ENCODE data around the gene ANO2.

Gene ANO2

DNA sequence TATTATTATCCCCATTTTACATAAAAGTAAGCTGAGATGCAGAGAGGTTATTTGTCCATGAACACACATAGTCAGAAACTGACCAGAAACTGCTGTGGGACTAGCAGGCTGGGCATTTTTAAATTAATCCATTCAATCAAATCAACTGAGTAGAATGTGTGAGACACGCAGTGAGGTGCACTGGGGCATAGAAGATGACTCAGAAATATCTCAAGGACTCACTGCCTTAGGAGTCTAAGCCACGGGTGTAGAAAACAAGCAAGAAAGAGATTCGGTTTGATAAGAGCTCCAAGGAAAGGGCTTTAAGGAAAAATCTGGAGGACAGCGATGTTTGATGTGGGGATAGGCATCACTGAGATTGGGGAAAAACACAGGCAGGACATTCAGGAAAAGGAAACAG lies 127.8 kb downstream of the ANO2 start:
- no peak for DNase-seq (ENCODE audit: low read depth)

DNA sequence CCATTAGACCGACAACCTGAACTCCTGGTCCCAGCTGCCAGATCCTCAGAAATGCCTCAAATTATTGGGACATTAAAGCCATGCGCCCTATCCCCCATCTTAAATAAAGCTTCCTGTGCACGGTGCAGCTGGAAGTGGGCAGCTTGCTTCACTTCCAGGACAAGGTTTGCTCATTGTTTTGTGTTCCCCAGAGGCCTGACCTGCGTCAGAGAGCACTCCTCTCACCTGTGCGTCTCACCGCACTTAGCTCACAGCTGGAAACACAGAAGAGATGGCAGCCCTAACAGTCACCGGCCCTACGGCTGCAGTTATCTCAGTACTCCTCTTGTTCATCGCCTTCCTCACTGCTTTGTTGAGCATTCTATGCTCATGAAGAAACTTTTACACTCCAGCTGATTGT lies 135.5 kb downstream of the ANO2 start:
- no peak for DNase-seq (ENCODE audit: low read depth)

DNA sequence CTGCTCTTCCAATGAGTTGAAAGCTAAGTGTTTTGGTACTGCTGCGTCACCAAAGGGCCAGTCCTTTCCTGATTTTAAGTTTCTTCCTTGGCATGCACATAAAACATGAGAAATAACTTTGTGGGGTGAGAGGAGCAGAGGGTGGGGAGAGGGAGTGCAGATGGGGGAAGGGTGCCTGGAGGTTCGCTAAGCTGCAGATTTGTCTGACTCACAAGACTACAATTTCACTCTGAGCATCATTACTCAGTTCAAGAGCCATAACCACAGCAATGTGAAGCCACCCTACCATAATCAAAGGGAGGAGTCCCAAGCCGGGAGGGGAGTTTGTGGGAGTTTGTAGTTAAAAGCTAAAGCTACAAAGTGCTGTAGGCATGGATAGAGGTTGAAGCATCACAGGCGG lies 136.1 kb downstream of the ANO2 start:
- no peak for DNase-seq (ENCODE audit: low read depth)

DNA sequence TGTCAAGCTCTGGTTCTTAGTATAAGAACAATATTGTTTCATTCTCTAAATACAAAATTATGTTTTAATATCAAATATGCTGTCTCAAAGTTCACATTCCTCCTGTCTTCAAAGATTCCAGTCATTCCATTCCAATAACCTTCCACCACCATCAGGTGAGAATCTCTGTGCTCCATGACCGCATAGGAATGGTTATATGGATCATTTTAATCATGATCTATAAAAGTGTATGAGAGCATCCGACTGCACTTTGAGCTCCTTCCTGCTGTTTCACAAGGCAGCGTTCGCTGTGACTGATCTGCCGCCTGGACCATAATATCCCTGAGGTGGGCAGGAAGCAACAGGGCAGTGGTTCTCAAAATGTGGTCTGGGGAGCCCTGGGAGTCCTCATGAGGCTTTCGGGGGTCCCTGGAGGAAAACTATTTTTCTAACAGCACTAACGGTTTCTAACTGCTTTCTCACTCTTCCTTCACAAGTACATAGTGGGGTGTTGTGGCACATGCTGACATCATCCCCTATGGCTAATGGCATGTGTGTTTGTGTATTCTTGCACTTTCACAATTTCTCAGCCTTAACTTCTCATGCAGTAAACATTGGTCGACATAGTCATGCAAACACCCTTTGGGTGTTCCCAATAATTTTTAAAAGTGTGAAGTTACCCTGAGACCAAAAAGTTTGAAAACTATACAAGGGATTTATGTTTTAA lies 137.4 kb downstream of the ANO2 start:
- DNase-seq (ENCODE audit: low read depth), result no peak

DNA sequence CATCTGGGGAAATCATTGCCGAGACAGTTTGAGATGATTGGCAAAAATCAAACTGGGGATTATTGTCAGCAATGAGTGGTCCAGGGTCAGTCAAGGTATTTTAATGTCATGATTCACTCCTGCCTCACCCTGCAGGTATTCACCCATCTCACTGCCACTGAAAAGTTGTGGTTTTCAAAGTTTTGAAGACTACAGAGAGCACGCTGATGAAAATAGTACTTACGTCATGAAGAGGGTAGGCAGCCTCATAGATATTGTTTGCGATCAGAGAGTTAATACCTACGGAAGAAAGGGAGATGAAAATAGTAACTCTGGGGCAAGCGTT lies 138.0 kb downstream of the ANO2 start:
- no peak for DNase-seq (ENCODE audit: low read depth)

DNA sequence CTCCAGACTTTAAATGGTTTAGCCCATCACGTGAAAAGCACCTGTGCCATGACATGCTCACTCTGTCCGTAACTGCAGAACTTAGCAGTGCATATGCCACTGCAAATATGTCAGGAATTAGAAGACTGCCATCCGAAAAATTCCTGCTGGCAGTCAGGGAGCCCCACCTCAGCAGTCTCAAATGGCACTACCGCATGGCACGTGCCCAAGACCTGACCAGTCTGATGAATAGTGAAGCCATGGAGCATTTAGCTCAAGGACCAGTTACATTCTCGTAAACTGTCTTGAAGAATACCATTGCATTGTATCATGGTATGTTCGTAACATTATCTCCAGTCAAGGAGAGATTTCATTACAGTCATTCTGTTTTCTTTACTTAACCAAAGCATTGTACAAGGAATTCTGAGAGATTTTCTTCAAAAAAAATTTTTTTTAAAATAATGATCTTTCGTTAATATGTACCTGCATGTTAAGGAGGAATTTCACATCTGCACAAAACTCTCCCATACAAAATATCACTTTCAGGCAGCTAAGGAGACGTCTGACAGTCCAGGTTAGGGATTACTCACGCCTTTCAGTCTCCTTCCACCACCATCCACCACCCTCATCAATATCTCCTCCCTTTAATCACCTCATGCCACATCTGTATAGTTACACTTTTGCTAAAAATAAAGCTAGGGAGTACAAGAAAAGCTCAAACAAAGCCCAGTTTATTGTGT lies 138.5 kb downstream of the ANO2 start:
- DNase-seq (ENCODE audit: low read depth), result no peak

DNA sequence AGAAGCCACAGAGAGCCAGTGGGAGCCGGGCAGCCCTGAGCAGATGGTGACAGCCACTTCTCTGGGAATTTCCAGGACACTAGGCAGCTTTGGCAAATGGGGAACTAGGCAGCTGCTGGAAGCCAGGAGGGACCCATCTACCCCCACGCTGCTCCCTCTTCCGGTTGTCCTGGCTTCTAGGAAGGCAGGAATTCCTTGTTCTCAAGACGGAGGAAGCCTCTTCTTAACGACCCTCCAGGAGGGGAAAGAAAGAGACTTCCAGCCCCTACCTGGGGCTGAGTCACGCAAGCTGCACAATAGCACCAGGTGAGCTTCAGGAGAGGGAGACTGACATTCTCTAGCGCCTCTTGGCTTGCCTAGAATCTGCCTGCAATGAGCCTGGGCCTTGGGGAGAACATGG lies 141.5 kb downstream of the ANO2 start:
- no peak for DNase-seq (ENCODE audit: low read depth)

DNA sequence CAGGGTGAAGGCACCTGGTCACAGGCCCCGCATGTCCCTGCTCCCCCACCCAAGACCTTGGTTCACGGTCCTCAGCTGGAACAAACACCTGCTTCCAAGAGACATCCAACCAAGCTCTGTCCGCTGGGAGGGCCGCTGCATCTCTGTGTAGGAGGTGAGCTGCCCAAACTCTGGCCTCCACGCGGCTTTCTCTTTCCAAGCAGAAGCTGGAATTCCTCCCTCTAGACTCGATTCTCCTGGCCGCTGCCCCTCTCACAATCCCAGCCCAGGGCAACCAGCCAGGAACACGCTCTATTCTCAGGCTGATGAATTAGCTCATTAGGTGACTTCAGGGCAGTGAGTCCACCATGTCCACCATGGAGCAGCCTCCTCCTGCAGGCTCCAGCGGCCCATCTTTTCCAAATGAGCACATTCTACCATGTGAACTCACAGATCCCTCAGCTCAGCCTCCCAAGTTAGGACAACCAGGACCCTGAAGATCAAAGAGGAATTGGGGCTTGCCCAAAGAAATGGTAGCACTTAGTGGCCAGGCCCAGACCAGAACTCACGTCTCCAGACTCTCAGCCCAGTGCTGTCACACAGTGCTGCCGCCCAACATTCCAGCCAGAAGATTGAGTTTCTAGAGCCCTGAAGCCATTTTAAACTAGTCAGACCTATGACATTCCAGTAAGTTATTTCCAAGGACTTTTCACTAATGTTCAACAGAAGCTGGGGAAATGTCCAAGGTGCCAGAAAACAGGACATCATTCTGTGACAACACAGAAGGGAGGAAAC lies 146.6 kb downstream of the ANO2 start:
- no peak for DNase-seq (ENCODE audit: low read depth)

DNA sequence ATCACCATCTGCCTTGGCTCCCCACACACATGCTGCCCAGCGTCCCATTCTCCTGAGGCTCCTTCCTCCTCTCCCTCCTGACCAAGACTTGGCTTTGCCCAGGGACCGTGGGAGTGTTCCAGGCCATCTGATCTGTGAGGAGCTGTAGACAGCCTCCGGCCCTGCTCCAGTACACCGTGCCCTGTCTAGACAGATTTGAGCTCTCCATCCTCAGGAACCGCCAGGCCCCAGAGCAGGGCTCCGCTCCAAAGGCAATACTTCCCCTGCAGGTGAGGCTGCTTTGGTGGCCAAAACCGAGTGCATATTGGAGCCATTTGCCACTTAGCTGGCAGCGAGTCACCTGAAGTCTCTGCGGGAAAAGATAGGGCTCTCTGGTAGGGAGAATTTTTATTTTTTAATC lies 147.4 kb downstream of the ANO2 start:
- DNase-seq (ENCODE audit: low read depth), result no peak

DNA sequence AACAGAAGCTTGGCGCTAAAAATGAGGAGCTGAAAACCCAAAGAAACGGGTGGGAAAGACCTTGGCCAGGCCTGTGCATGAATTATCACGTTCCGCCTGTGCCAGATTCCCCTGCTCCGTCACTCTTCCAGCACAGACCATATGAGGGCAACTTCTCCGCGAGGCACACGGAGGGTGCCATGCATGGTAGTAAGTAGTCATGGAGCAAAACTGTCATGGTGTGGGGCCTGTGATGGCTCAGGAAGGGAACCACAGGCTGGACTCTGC lies 148.2 kb downstream of the ANO2 start:
- no peak for DNase-seq (ENCODE audit: low read depth)

DNA sequence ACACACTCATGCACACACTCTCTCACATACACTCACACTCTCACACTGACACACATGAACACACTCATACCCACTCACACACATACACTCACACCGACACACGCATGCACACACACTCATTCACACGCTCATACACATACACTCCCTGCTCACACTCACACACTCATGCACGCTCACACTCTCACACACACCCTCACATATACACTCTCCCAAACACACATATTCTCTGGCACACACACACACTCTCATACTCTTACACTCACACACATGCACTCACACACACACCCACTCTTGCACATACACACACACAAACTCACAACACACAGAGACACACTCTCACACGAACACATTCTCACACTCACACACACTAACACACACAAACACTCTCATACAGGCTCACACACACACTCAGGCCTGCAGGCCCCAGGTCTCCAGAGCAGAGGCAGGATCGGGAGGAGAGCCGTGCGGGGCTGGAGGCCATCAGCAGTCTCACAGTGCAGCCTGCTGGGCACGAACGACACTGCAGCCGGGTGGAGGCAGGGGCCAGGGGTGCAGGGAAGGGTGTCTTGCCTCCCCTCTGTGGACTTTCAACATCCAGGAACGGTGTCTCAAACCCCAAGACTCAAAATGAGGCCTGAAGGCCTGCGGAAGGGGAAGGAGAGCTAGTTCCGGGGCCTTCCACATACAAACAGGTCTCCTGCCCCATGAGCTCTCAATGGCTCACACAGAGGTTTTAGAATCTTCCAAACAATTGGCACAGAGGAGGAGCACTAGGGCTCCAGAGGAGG lies 148.7 kb downstream of the ANO2 start:
- DNase-seq (ENCODE audit: low read depth), result no peak

DNA sequence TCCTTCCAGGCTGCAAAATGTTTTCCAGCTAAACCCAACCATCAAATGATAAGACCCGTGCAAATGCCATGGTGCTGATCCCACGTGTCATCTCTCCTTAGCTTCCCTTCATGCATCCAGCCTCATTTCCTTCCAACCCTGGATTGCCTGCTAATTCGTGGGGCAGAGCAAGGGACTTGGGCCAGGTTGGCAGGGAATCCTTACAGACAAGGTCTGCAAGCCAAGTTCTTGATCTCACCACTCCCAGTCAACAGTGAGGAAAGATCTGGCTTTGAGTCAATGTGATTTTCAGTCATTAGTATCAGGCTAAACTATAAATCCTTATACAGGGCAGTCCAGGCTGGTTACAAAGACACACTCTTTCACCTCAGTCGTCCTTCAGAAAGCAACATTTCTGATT lies 150.9 kb downstream of the ANO2 start:
- DNase-seq (ENCODE audit: low read depth), result no peak

DNA sequence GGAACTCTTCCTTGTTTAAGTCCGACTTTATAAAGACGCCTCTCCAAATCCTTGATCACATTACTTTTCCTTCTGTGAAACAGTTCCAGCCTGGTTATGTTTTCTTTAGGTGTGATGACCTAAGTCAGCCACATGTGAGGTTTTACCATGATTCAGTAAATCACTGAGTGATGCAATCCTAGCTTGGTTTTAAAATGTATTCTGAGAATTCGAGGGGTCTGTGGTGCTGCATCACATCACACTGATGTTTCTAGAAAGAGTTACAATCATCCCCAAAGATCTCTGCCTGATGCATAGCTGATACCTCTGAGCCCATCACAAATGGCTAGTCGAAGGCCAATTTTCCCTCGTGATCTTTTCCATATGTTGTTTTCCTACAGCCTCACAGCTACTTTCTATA lies 152.7 kb downstream of the ANO2 start:
- no peak for DNase-seq (ENCODE audit: low read depth)

DNA sequence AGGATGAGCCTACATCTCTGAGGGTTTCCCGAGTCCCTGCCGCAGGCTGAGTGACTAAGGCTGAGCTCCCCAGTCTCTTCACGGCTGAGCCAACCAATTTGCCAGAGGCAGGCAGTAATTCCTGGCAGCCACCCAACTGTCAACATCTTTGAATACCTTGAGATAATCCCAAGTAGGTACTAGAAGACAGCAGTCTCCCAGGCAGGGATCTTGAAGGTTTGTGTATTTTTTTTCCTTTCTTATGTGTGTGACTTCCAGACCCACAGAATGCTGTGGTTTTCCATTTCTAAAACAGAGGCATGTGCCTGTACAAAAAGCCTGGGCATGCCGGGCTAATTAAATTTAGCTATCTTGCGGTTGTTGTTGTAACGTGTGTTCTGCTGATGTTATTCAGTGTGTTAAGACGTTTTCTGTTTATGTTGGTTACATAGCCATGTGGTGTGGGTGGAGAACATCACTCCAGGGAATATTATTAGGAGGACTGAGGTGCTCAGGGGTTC lies 155.5 kb downstream of the ANO2 start:
- no peak for DNase-seq (ENCODE audit: low read depth)

DNA sequence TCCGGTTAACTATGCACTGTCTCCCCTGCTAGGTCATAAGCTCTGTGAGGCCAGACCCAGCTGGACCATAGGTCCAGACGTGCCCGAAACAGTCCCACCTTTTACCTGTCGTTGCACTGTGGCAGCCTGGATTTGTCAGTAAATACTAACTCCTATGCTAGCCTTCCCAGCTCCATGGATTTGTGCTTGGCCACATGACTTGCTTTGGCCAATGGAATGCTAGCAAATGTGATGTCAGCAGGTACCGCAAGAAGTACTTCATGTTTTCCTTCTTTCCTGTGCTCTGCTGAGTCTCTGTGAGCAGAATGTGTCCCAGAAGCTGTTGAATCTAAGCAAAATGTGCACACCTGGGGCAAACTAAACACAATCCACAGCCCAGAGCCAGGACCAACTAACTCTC lies 157.2 kb downstream of the ANO2 start:
- no peak for DNase-seq (ENCODE audit: low read depth)

DNA sequence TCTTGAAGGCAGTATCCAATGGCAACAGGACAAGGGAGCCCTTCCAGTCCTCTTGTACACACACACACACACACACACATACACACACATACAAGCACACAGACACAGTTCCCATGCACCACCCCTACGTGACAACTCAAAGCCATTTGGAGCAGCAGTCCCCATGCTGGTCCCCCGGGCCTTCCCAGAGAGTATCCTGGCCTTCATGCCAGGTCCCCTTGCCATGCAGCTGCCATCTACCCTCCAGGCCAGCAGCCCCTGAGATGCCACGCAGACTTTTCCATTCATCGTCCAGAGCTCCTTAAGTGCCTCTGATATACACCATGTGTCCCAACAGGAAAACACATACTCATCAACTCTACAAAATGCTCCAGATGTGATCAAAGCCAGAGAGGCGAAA lies 159.5 kb downstream of the ANO2 start:
- DNase-seq (ENCODE audit: low read depth), result no peak

DNA sequence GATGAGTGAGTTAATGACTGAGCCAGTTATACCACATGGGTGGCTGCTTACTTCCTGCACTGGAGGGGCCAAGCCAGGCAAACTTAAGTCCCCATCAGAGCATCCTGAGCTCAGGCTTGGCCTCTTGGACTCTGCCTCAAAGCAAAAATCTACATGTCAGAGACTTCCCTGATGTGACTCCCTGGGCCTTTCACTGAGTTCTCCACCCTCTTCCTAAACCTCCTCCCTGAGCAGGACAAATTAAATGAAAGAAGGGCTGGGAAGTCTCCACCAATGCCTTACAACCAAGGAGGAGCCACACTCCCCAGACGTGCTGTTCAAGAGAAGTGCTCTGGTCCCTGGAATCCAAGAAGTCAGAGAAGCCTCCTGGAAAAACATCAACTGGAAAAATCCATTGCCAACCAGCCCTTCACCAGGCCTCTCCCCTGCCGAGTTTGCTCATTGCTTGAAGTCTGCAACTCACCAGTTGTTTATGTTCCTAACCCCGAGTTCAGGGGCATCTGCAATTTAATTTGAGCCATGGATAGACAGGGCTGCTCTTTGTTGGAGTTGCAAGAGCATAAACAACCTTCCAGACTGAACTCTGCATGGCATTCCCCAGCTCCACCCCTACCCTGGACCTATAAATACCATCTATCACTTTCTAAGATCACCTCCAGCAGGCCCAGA lies 160.5 kb downstream of the ANO2 start:
- no peak for DNase-seq (ENCODE audit: low read depth)

DNA sequence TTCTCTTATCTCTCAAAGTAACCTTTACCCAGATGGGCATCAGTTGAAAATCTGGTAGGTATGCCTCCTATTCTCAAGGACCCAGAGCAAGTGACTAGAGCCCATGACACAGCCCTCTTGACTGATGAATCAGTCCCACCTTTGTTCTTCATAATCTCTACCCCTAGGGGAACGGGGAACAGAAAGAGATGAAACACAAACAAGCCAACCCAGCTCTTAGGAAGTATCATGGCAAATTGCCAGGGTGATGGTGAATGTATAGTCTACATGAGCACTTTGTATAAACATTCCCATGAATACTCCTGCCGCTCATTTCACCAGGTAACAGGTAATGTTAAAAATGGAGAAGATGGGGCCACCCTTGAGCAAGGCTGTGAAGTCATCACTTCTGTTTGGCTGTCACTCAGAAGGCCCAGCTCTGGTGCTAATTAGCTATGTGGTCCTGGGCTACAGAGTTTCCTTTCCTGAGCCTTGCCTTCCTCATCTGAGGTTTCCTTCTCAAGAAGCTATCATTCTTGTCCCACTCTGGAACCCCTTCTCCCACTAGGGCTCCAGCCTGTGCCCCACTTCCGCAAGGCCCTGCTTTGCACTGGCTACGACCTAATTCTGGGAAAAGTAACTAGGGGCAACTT lies 161.7 kb downstream of the ANO2 start:
- DNase-seq (ENCODE audit: low read depth), result no peak

DNA sequence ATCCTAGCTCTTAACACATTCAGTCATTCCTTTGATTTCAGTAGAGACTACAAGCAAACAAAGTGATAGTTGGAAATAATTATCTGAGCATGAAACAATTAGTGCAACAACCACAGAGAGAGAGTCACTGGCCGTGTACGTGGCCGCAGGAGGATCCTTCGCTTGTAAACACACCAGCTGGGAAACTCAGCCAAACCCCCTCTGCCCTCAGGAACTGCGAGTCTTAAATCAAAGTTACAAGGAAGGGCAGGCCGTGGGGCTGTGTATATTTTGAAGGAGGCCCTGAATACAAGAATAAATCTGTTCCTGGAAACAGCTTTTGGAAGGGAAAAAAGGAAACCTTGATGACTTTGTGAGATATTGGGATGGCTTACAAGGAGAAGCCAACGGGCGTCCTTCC lies 164.5 kb downstream of the ANO2 start:
- no peak for DNase-seq (ENCODE audit: low read depth)

DNA sequence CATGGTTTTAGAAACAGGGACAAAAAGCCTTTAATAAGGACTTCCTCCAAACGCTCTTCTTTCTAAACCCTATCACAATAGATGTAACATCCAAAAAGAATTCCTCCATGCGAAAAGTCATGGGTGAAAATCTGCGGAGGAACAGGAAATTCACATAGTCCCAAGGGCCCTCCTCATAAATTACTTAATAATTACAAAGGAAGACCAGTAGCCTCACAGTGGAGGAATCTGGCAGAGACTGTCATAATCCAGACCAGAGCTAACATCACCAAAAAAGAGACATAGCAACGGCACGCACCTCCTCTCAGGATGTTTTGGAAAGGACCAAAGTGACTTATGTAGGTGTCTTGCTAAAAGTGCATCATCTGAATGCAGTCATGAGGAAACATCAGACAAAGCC lies 165.7 kb downstream of the ANO2 start:
- no peak for DNase-seq (ENCODE audit: low read depth)

DNA sequence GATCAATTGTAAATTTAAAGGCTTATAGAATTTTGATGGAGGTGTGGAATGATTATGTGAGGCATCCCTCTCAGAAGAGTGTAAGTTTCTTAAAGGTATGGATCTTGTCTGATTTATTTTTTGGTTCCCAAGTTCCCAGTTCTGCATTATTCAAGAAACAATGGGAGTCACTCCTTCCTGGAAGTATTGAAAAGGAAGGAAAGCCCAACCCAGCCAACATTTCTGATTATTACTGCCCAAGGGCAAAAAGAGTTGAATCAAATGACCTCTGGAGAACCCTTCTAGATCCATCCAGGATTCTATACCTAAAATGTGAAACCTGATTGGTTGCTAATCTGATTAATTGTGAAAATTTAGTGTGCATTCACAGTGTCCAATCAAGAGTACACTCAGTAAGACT lies 166.2 kb downstream of the ANO2 start:
- no peak for DNase-seq (ENCODE audit: low read depth)

DNA sequence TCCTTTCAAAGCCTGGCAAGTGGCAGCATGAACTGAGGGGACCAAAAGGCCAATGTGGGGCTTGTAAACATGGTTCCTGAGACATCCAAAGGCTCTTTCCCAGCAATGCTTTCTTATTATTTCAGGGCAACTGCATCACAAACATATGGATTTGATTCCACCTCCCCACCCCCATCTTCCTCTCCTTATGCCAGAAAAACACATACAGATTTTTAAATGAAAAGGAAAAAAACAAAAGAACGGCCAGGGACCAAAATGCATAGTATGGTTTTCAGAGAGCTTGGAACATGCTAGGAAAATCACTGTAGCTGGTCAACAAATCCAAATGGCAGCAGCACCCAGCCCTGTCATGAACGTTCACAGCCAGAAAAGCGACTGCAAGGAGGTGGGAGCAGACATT lies 167.6 kb downstream of the ANO2 start:
- no peak for DNase-seq (ENCODE audit: low read depth)
